ENCODE measurements around the gene ZC2HC1C. TPM values are rescaled to one million over a fixed set of nuclear protein-coding genes. Genes with fewer than 3 reads are reported as not detected.

Gene ZC2HC1C
- total and polyA plus RNA-seq, 10 of the 15 experiments (the other 5 are each of a cell fraction or from before 2014, with no cell fraction given), result 0.92 to 3.7 (median 1.6) TPM

DNA sequence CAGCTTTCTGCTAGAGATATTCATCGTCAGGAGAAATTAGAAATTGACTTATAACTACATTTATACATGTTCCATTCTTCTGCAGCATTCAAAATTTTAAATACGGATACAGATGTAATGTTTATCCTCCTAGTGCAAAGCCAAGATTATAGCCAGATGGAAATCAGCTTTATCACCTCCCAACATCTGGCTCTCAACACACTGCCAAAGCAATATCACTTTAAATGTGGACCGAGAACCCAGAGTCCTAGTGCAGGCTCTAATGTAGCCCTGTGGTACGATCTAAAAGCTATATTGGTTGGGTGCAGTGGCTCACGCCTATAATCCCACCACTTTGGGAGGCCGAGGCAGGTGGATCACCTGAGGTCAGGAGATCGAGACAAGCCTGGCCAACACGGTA, 24.7 kb upstream of the ZC2HC1C start:
- TF ChIP-seq ZSCAN29 (IDR thresholded peaks at IDR 0.05) (no peak), RUNX3 (IDR thresholded peaks at IDR 0.05; ENCODE audit: low read length) (no peak), NFXL1 (IDR thresholded peaks at IDR 0.05; ENCODE audit: borderline replicate concordance) (no peak), SUZ12 (IDR thresholded peaks at IDR 0.05; ENCODE audit: unreplicated experiment) (no peak), HDAC6 (IDR thresholded peaks at IDR 0.05; ENCODE audit: unreplicated experiment) (no peak), NFIC (IDR thresholded peaks at IDR 0.05; ENCODE audit: low read depth, low read length) (no peak), MTA3 (IDR thresholded peaks at IDR 0.05; ENCODE audit: borderline replicate concordance, low read length) (no peak), EZH2 (IDR thresholded peaks at IDR 0.05; ENCODE audit: borderline replicate concordance, control insufficient read depth, low read depth, low read length) (no peak), POLR2A (IDR thresholded peaks at IDR 0.05; ENCODE audit: low read depth, low read length) (no peak)
- TF ChIP-seq, protein P1, sequence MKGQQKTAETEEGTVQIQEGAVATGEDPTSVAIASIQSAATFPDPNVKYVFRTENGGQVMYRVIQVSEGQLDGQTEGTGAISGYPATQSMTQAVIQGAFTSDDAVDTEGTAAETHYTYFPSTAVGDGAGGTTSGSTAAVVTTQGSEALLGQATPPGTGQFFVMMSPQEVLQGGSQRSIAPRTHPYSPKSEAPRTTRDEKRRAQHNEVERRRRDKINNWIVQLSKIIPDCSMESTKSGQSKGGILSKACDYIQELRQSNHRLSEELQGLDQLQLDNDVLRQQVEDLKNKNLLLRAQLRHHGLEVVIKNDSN (IDR thresholded peaks at IDR 0.05; ENCODE audit: borderline replicate concordance, extremely low read length, insufficient read depth, low read depth, low read length), result no peak
- TF ChIP-seq, protein P2, sequence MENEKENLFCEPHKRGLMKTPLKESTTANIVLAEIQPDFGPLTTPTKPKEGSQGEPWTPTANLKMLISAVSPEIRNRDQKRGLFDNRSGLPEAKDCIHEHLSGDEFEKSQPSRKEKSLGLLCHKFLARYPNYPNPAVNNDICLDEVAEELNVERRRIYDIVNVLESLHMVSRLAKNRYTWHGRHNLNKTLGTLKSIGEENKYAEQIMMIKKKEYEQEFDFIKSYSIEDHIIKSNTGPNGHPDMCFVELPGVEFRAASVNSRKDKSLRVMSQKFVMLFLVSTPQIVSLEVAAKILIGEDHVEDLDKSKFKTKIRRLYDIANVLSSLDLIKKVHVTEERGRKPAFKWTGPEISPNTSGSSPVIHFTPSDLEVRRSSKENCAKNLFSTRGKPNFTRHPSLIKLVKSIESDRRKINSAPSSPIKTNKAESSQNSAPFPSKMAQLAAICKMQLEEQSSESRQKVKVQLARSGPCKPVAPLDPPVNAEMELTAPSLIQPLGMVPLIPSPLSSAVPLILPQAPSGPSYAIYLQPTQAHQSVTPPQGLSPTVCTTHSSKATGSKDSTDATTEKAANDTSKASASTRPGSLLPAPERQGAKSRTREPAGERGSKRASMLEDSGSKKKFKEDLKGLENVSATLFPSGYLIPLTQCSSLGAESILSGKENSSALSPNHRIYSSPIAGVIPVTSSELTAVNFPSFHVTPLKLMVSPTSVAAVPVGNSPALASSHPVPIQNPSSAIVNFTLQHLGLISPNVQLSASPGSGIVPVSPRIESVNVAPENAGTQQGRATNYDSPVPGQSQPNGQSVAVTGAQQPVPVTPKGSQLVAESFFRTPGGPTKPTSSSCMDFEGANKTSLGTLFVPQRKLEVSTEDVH (IDR thresholded peaks at IDR 0.05; ENCODE audit: low read depth, partially characterized antibody), result no peak
- TF ChIP-seq, protein P3, sequence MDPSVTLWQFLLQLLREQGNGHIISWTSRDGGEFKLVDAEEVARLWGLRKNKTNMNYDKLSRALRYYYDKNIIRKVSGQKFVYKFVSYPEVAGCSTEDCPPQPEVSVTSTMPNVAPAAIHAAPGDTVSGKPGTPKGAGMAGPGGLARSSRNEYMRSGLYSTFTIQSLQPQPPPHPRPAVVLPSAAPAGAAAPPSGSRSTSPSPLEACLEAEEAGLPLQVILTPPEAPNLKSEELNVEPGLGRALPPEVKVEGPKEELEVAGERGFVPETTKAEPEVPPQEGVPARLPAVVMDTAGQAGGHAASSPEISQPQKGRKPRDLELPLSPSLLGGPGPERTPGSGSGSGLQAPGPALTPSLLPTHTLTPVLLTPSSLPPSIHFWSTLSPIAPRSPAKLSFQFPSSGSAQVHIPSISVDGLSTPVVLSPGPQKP (IDR thresholded peaks at IDR 0.05; ENCODE audit: low read depth, low read length), result no peak
- Histone ChIP-seq H3K27ac (ENCODE audit: control insufficient read depth, insufficient read depth) (no peak overlapping the region), H3K9me3 (replicated peaks; ENCODE audit: control insufficient read depth, insufficient read depth, low read length) (no peaks in the 10 kb centered on the region), H3K4me3 (no peak overlapping the region), H3K4me2 (ENCODE audit: control insufficient read depth, insufficient read depth) (no peak overlapping the region), H3K27me3 (replicated peaks in 1 of 2; ENCODE audit: control insufficient read depth in 2 of 2, insufficient read depth in 2 of 2, low read length in 1 of 2) (no peaks in the 10 kb centered on the region), H2AFZ (ENCODE audit: control insufficient read depth, low read depth, low read length) (no peak overlapping the region), H3K36me3 (ENCODE audit: control insufficient read depth in 2 of 2, insufficient read depth in 2 of 2, low read length in 1 of 2) (no peaks in the 10 kb centered on the region; a peak in 1 of 4 replicates), H3K4me1 (ENCODE audit: control insufficient read depth, insufficient read depth, low read length) (no peaks in the 10 kb centered on the region), H3K79me2 (ENCODE audit: control insufficient read depth, insufficient read depth, low read length) (peaks cover 6% of the 10 kb centered on the region), H3K9ac (ENCODE audit: control insufficient read depth, insufficient read depth, low read length) (no peak overlapping the region), H4K20me1 (ENCODE audit: control insufficient read depth, insufficient read depth) (no peaks in the 10 kb centered on the region)
- CTCF ChIA-PET, result interaction anchor here (1.1 to 1.5 kb wide), 5 partner anchors 11 to 161 kb away, joined by 3 to 5 read pairs (median 3); no protein-coding TSS in a partner anchor
- DNase-seq (ENCODE audit: low read depth, low spot score) (no peak), ATAC-seq (no peak), FAIRE-seq (no peak)
- no TSS peak for BruUV-seq (replicated peaks)
- SMC1A ChIA-PET (ENCODE audit: uncharacterized antibody, unreplicated experiment), result interaction anchor here (0.9 to 1.9 kb wide), 6 partner anchors 9 to 108 kb away, joined by 3 to 7 read pairs (median 4); partner anchors contain the start of gene ACYP1
- POLR2A ChIA-PET, result interaction anchor here (1.6 to 1.7 kb wide), 2 partner anchors 18 kb away, joined by 4 to 11 read pairs; no protein-coding TSS in a partner anchor
- RAD21 ChIA-PET (ENCODE audit: unreplicated experiment), result interaction anchor here (0.9 to 1.7 kb wide), 2 partner anchors 43 to 83 kb away, joined by 3 read pairs; no protein-coding TSS in a partner anchor
- intact Hi-C loops (cut with micrococcal nuclease; ENCODE audit: unreplicated experiment) (no loop called here), in situ Hi-C loops (cut with MboI) (no loop called here)
- WGBS (ENCODE audit: insufficient coverage, insufficient replicate concordance, low lambda C conversion rate, missing lambda C conversion rate), result 97% methylated on average over 8 of the region's 8 CpGs

Measured in GM12878 (cell line).